Activated B cell treated with CpG ODN at 0.5 μM for 24 hours (primary cell): Measurements from ENCODE around the gene HIBADH. TPM values are rescaled to one million over a fixed set of nuclear protein-coding genes. Genes with fewer than 3 reads are reported as not detected.

Experiments
- ATAC-seq: fragments of 200-7000 bp; cut with Tn5 transposase; one replicate; pipeline ENCODE4 v1.10.0; 2021; ENCODE audit warnings: low read depth, mild to moderate bottlenecking, moderate library complexity
- CTCF ChIA-PET: fragments of 350-600 bp; sonication (Branson Sonifier 250); formaldehyde crosslinking; loops from one replicate; lab custom pipeline; 2021; ENCODE audit warnings: antibody characterized with exemption; lab: Charles Lee
- POLR2A ChIA-PET: fragments of 350-600 bp; sonication (Branson Sonifier 250); formaldehyde crosslinking; loops from one replicate; lab custom pipeline; 2021; ENCODE audit warnings: antibody characterized with exemption; lab: Charles Lee
- DNase-seq: peaks from one replicate; pipeline ENCODE4 v3.0.0; 2022
- H3K27ac Mint-ChIP-seq: one replicate; pipeline ENCODE4 v1.8.0; 2020; ENCODE audit warnings: mixed read lengths
- H3K27me3 Mint-ChIP-seq: one replicate; pipeline ENCODE4 v1.8.0; 2021; ENCODE audit warnings: mixed read lengths
- H3K36me3 Mint-ChIP-seq: one replicate; pipeline ENCODE4 v1.8.0; 2021; ENCODE audit warnings: low read depth, mixed read lengths
- H3K4me1 Mint-ChIP-seq: one replicate; pipeline ENCODE4 v1.8.0; 2021; ENCODE audit warnings: mixed read lengths
- H3K4me3 Mint-ChIP-seq: one replicate; pipeline ENCODE4 v1.8.0; 2020; ENCODE audit warnings: mild to moderate bottlenecking, mixed read lengths
- H3K9me3 Mint-ChIP-seq: one replicate; pipeline ENCODE4 v1.8.0; 2020; ENCODE audit warnings: mixed read lengths
- CTCF ChIP-seq: fragments of 200-600 bp; IDR thresholded peaks from one replicate; pipeline ENCODE4 v1.8.0; 2022; ENCODE audit warnings: antibody characterized with exemption, mild to moderate bottlenecking
- intact Hi-C: fragments of 100-400 bp; cut with micrococcal nuclease; formaldehyde crosslinking; loops from one replicate; pipeline ENCODE4 v1.15.1; 2024
- total RNA-seq: library from RNA; stranded (reverse); gene quantifications from 2 replicates; pipeline ENCODE4 v1.2.3, GENCODE V29; 2022

The HIBADH gene
- total RNA-seq, 1 donor from 2014 or later: 9.8 TPM

- H3K27me3 Mint-ChIP-seq: no peaks in the 10 kb centered on the region
- no peak for ATAC-seq
- no peaks in the 10 kb centered on the region for H3K4me1 Mint-ChIP-seq
- no peak overlapping the region for H3K4me3 Mint-ChIP-seq
- CTCF ChIA-PET: no interaction called here
- POLR2A ChIA-PET: no interaction called here
- no peak overlapping the region for H3K27ac Mint-ChIP-seq
- TF ChIP-seq CTCF: no peak
- H3K9me3 Mint-ChIP-seq: peaks cover 4% of the 10 kb centered on the region
- H3K36me3 Mint-ChIP-seq: peaks cover 34% of the 10 kb centered on the region
- intact Hi-C loops: no loop called here
- DNase-seq: no peak
Observed at GRCh38 chr7:27533652-27534081, 129.0 kb downstream of the HIBADH start.

GRCh38 chr7:27532314-27532713, 130.4 kb downstream of the HIBADH start:
- Mint-ChIP-seq H3K4me3 (no peak overlapping the region), H3K9me3 (peaks cover 4% of the 10 kb centered on the region), H3K27me3 (no peaks in the 10 kb centered on the region), H3K27ac (no peak overlapping the region), H3K36me3 (peaks cover 41% of the 10 kb centered on the region), H3K4me1 (no peaks in the 10 kb centered on the region)
- CTCF ChIA-PET: no interaction called here
- intact Hi-C loops: no loop called here
- no peak for DNase-seq
- no peak for ATAC-seq
- no peak for TF ChIP-seq CTCF
- POLR2A ChIA-PET: no interaction called here

- H3K4me1 Mint-ChIP-seq: no peaks in the 10 kb centered on the region
Observed at GRCh38 chr7:27527348-27527714, 135.4 kb downstream of the HIBADH start.

GRCh38 chr7:27526611-27527347, 135.9 kb downstream of the HIBADH start:
- Mint-ChIP-seq H3K9me3 (peaks cover 9% of the 10 kb centered on the region), H3K27ac (no peak overlapping the region), H3K36me3 (peaks cover 51% of the 10 kb centered on the region), H3K4me3 (no peak overlapping the region), H3K4me1 (no peaks in the 10 kb centered on the region), H3K27me3 (no peaks in the 10 kb centered on the region)
- ChIA-PET CTCF (no interaction called here), POLR2A (no interaction called here)
- intact Hi-C loops: no loop called here
- no peak for DNase-seq
- TF ChIP-seq CTCF: no peak
- ATAC-seq: no peak

More at GRCh38 chr7:27527348-27527714, 135.4 kb downstream of the HIBADH start:
- no peak for TF ChIP-seq CTCF
- POLR2A ChIA-PET: no interaction called here
- CTCF ChIA-PET: no interaction called here
- H3K9me3 Mint-ChIP-seq: peaks cover 9% of the 10 kb centered on the region
- ATAC-seq: no peak
- H3K27me3 Mint-ChIP-seq: no peaks in the 10 kb centered on the region
- H3K4me3 Mint-ChIP-seq: no peak overlapping the region
- no peak for DNase-seq
- peaks cover 51% of the 10 kb centered on the region for H3K36me3 Mint-ChIP-seq
- no peak overlapping the region for H3K27ac Mint-ChIP-seq
- intact Hi-C loops: no loop called here

- POLR2A ChIA-PET: no interaction called here
- CTCF ChIA-PET: no interaction called here
- H3K27ac Mint-ChIP-seq: no peak overlapping the region
- H3K36me3 Mint-ChIP-seq: peaks cover 49% of the 10 kb centered on the region
- TF ChIP-seq CTCF: no peak
- DNase-seq: no peak
- no peak for ATAC-seq
- no peak overlapping the region for H3K4me3 Mint-ChIP-seq
- intact Hi-C loops: no loop called here
- no peaks in the 10 kb centered on the region for H3K4me1 Mint-ChIP-seq
- H3K9me3 Mint-ChIP-seq: peaks cover 9% of the 10 kb centered on the region
- no peaks in the 10 kb centered on the region for H3K27me3 Mint-ChIP-seq
Observed at GRCh38 chr7:27526131-27526530, 136.6 kb downstream of the HIBADH start.
